Measurements from ENCODE around the gene EGFR. TPM values are rescaled to one million over a fixed set of nuclear protein-coding genes. Genes with fewer than 3 reads are reported as not detected.

The EGFR gene
- total RNA-seq, 1 donor from 2014 or later, result 78.3 TPM

DNA sequence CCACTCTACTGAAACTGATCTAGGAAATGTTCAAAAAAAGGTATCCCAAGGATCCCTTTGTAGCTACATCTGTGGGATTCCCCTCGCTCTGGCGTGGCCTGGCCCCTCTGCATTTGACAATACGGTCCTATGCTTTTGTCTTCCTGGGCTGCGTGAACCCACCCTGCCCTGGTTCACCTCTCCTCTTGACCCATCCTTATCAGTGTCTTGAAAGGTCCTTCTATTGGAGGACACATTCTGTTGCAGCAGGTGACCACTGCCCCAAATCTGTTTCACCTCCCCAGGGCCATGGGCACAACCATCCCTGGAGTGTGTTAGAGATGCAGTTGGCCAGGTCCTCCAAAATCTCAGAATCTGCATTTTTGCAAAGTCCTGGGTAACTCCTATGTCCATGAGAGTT, 100.8 kb downstream of the EGFR start:
- intact Hi-C loops (cut with DNase I), result no loop called here
- no peak overlapping the region for H3K4me3 ChIP-seq
- no peak for ATAC-seq
- DNase-seq, result no peak
- TF ChIP-seq, protein P1, sequence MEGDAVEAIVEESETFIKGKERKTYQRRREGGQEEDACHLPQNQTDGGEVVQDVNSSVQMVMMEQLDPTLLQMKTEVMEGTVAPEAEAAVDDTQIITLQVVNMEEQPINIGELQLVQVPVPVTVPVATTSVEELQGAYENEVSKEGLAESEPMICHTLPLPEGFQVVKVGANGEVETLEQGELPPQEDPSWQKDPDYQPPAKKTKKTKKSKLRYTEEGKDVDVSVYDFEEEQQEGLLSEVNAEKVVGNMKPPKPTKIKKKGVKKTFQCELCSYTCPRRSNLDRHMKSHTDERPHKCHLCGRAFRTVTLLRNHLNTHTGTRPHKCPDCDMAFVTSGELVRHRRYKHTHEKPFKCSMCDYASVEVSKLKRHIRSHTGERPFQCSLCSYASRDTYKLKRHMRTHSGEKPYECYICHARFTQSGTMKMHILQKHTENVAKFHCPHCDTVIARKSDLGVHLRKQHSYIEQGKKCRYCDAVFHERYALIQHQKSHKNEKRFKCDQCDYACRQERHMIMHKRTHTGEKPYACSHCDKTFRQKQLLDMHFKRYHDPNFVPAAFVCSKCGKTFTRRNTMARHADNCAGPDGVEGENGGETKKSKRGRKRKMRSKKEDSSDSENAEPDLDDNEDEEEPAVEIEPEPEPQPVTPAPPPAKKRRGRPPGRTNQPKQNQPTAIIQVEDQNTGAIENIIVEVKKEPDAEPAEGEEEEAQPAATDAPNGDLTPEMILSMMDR (IDR thresholded peaks at IDR 0.05), result no peak
- H3K36me3 ChIP-seq, result no peaks in the 10 kb centered on the region
- no peaks in the 10 kb centered on the region for H3K27me3 ChIP-seq
- H3K27ac ChIP-seq, result no peak overlapping the region
- no peaks in the 10 kb centered on the region for H3K9me3 ChIP-seq
- peaks cover 18% of the 10 kb centered on the region for H3K4me1 ChIP-seq

DNA sequence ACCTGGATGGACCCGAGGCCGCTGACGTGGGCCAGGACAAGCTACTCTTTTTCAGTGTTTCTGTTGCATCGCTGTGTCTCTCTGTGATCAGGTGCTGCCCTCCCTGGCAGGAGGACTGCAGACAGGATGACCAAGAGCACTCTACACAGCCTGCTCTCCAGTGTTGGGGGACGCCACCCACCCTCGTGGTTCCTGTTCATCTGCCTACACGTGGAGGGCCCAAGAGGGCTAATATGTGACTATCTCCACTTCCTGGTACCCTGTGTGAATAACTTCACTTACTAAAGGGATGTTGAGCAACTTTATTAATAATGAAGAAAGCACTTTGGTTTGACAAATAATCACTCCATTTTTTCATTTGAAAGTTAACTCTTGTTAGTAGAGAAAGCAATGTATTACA, 101.3 kb downstream of the EGFR start:
- Histone ChIP-seq H3K4me3 (no peak overlapping the region), H3K36me3 (no peaks in the 10 kb centered on the region), H3K9me3 (no peaks in the 10 kb centered on the region), H3K27me3 (no peaks in the 10 kb centered on the region), H3K4me1 (peaks cover 18% of the 10 kb centered on the region), H3K27ac (peak overlapping the region; percentile 12)
- no peak for DNase-seq
- intact Hi-C loops (cut with DNase I), result no loop called here
- TF ChIP-seq, protein P1 (IDR thresholded peaks at IDR 0.05), result no peak
- ATAC-seq, result no peak

GRCh38 chr7:55120501-55121198, 101.8 kb downstream of the EGFR start:
- no peaks in the 10 kb centered on the region for H3K27me3 ChIP-seq
- H3K4me1 ChIP-seq, result peaks cover 18% of the 10 kb centered on the region
- H3K27ac ChIP-seq, result peak overlapping the region; percentile 44
- ATAC-seq, result peak; percentile 42
- TF ChIP-seq, protein P1 (IDR thresholded peaks at IDR 0.05), result no peak
- intact Hi-C loops (cut with DNase I), result no loop called here
- no peaks in the 10 kb centered on the region for H3K9me3 ChIP-seq
- DNase-seq, result no peak
- H3K36me3 ChIP-seq, result no peaks in the 10 kb centered on the region
- no peak overlapping the region for H3K4me3 ChIP-seq

GRCh38 chr7:55121249-55121648, 102.4 kb downstream of the EGFR start:
- no peaks in the 10 kb centered on the region for H3K9me3 ChIP-seq
- TF ChIP-seq, protein P1 (IDR thresholded peaks at IDR 0.05), result no peak
- H3K27me3 ChIP-seq, result no peaks in the 10 kb centered on the region
- no peak overlapping the region for H3K4me3 ChIP-seq
- H3K4me1 ChIP-seq, result peaks cover 23% of the 10 kb centered on the region
- no peaks in the 10 kb centered on the region for H3K36me3 ChIP-seq
- intact Hi-C loops (cut with DNase I), result no loop called here
- peak overlapping the region; percentile 44 for H3K27ac ChIP-seq
- no peak for DNase-seq
- peak; percentile 20 for ATAC-seq

- peaks cover 28% of the 10 kb centered on the region for H3K4me1 ChIP-seq
- H3K27me3 ChIP-seq, result no peaks in the 10 kb centered on the region
- intact Hi-C loops (cut with DNase I), result no loop called here
- H3K4me3 ChIP-seq, result no peak overlapping the region
- ATAC-seq (no peak), DNase-seq (no peak)
- H3K9me3 ChIP-seq, result no peaks in the 10 kb centered on the region
- TF ChIP-seq, protein P1 (IDR thresholded peaks at IDR 0.05), result no peak
- no peaks in the 10 kb centered on the region for H3K36me3 ChIP-seq
- H3K27ac ChIP-seq, result no peak overlapping the region
These were observed 103.4 kb downstream of the EGFR start for GRCh38 chr7:55122263-55122662.
